ENCODE results near the gene LY86. TPM values are rescaled to one million over a fixed set of nuclear protein-coding genes. Genes with fewer than 3 reads are reported as not detected.
"Not testable (repeated sequence)": the region's sequence is repeated elsewhere in the genome, so short reads cannot be mapped to it uniquely, and the experiment has no call there.

The LY86 gene
- total RNA-seq, 1 donor from 2014 or later = not detected

- no peak for DNase-seq (ENCODE audit: low read depth)
- Histone ChIP-seq H3K27me3 (ENCODE audit: control insufficient read depth, insufficient read depth, low read length) (no peaks in the 10 kb centered on the region), H3K36me3 (ENCODE audit: control insufficient read depth, insufficient read depth, low read length) (no peaks in the 10 kb centered on the region), H3K4me3 (ENCODE audit: low read depth, low read length) (no peak overlapping the region)
- no peak for TF ChIP-seq CTCF (IDR thresholded peaks at IDR 0.05; ENCODE audit: insufficient read depth, low read length, severe bottlenecking)
- FAIRE-seq = no peak
Measured at GRCh38 chr6:6665555-6666243, 77.2 kb downstream of the LY86 start.

GRCh38 chr6:6670150-6670549 is 81.6 kb downstream of the LY86 start:
- not testable (repeated sequence) for FAIRE-seq; DNase-seq (ENCODE audit: low read depth)

GRCh38 chr6:6674872-6675271 is 86.4 kb downstream of the LY86 start:
- H3K4me3 ChIP-seq (ENCODE audit: low read depth, low read length) = no peak overlapping the region
- no peaks in the 10 kb centered on the region for H3K27me3 ChIP-seq (ENCODE audit: control insufficient read depth, insufficient read depth, low read length)
- H3K36me3 ChIP-seq (ENCODE audit: control insufficient read depth, insufficient read depth, low read length) = no peaks in the 10 kb centered on the region
- FAIRE-seq = no peak
- peak; percentile 31 for TF ChIP-seq CTCF (IDR thresholded peaks at IDR 0.05; ENCODE audit: insufficient read depth, low read length, severe bottlenecking)
- DNase-seq (ENCODE audit: low read depth) = no peak

More at GRCh38 chr6:6670150-6670549, 81.6 kb downstream of the LY86 start:
- H3K4me3 ChIP-seq (ENCODE audit: low read depth, low read length); H3K27me3 ChIP-seq (ENCODE audit: control insufficient read depth, insufficient read depth, low read length); H3K36me3 ChIP-seq (ENCODE audit: control insufficient read depth, insufficient read depth, low read length): not testable (repeated sequence)

- H3K27me3 ChIP-seq (ENCODE audit: control insufficient read depth, insufficient read depth, low read length) = no peaks in the 10 kb centered on the region
- no peak for FAIRE-seq
- TF ChIP-seq CTCF (IDR thresholded peaks at IDR 0.05; ENCODE audit: insufficient read depth, low read length, severe bottlenecking) = peak; percentile 86
- DNase-seq (ENCODE audit: low read depth) = peak; percentile 76
- H3K36me3 ChIP-seq (ENCODE audit: control insufficient read depth, insufficient read depth, low read length) = no peaks in the 10 kb centered on the region
- no peak overlapping the region for H3K4me3 ChIP-seq (ENCODE audit: low read depth, low read length)
Measured at GRCh38 chr6:6676910-6677441, 88.5 kb downstream of the LY86 start.

- Histone ChIP-seq H3K27me3 (ENCODE audit: control insufficient read depth, insufficient read depth, low read length) (no peaks in the 10 kb centered on the region), H3K4me3 (ENCODE audit: low read depth, low read length) (no peak overlapping the region), H3K36me3 (ENCODE audit: control insufficient read depth, insufficient read depth, low read length) (no peaks in the 10 kb centered on the region)
- no peak for TF ChIP-seq CTCF (IDR thresholded peaks at IDR 0.05; ENCODE audit: insufficient read depth, low read length, severe bottlenecking)
- no peak for FAIRE-seq
- peak; percentile 94 for DNase-seq (ENCODE audit: low read depth)
Measured at GRCh38 chr6:6678185-6678671, 89.7 kb downstream of the LY86 start.

GRCh38 chr6:6678811-6679210 is 90.3 kb downstream of the LY86 start:
- no peak for FAIRE-seq
- no peak for DNase-seq (ENCODE audit: low read depth)
- TF ChIP-seq CTCF (IDR thresholded peaks at IDR 0.05; ENCODE audit: insufficient read depth, low read length, severe bottlenecking) = no peak
- no peaks in the 10 kb centered on the region for H3K36me3 ChIP-seq (ENCODE audit: control insufficient read depth, insufficient read depth, low read length)
- no peaks in the 10 kb centered on the region for H3K27me3 ChIP-seq (ENCODE audit: control insufficient read depth, insufficient read depth, low read length)
- no peak overlapping the region for H3K4me3 ChIP-seq (ENCODE audit: low read depth, low read length)
